ENCODE data around the gene IRF2.

DNA sequence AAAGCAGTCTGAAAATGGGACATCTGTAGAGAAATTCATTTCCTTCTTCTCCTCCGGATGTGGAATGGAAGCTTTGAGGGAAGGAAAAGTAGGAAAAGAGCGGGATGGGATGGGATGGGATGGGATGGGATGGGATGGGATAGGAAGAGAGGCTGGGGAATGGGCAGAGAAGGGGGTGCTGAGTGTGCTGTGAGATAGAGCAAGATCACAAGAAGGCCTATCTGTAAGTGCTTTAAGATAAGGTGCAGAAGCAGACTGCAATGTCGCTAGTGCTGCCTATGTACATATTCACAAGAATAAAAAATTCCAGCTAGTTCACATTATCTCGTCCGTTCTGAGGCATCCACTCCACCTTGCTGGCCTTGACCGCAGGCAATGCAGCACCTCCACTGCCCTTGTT lies 86.2 kb downstream of the IRF2 start:
- TF ChIP-seq EP300 (conservative IDR thresholded peaks at IDR 0.05; ENCODE audit: poor library complexity, severe bottlenecking) (no peak), EZH2 (IDR thresholded peaks at IDR 0.05; ENCODE audit: borderline replicate concordance, insufficient read depth, low read length, poor library complexity, severe bottlenecking) (no peak), RAD21 (conservative IDR thresholded peaks at IDR 0.05) (no peak), TAF1 (IDR thresholded peaks at IDR 0.05; ENCODE audit: low read depth) (no peak)
- TF ChIP-seq, protein P1, sequence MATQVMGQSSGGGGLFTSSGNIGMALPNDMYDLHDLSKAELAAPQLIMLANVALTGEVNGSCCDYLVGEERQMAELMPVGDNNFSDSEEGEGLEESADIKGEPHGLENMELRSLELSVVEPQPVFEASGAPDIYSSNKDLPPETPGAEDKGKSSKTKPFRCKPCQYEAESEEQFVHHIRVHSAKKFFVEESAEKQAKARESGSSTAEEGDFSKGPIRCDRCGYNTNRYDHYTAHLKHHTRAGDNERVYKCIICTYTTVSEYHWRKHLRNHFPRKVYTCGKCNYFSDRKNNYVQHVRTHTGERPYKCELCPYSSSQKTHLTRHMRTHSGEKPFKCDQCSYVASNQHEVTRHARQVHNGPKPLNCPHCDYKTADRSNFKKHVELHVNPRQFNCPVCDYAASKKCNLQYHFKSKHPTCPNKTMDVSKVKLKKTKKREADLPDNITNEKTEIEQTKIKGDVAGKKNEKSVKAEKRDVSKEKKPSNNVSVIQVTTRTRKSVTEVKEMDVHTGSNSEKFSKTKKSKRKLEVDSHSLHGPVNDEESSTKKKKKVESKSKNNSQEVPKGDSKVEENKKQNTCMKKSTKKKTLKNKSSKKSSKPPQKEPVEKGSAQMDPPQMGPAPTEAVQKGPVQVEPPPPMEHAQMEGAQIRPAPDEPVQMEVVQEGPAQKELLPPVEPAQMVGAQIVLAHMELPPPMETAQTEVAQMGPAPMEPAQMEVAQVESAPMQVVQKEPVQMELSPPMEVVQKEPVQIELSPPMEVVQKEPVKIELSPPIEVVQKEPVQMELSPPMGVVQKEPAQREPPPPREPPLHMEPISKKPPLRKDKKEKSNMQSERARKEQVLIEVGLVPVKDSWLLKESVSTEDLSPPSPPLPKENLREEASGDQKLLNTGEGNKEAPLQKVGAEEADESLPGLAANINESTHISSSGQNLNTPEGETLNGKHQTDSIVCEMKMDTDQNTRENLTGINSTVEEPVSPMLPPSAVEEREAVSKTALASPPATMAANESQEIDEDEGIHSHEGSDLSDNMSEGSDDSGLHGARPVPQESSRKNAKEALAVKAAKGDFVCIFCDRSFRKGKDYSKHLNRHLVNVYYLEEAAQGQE (IDR thresholded peaks at IDR 0.05; ENCODE audit: borderline replicate concordance), result no peak
- TF ChIP-seq, protein P2, sequence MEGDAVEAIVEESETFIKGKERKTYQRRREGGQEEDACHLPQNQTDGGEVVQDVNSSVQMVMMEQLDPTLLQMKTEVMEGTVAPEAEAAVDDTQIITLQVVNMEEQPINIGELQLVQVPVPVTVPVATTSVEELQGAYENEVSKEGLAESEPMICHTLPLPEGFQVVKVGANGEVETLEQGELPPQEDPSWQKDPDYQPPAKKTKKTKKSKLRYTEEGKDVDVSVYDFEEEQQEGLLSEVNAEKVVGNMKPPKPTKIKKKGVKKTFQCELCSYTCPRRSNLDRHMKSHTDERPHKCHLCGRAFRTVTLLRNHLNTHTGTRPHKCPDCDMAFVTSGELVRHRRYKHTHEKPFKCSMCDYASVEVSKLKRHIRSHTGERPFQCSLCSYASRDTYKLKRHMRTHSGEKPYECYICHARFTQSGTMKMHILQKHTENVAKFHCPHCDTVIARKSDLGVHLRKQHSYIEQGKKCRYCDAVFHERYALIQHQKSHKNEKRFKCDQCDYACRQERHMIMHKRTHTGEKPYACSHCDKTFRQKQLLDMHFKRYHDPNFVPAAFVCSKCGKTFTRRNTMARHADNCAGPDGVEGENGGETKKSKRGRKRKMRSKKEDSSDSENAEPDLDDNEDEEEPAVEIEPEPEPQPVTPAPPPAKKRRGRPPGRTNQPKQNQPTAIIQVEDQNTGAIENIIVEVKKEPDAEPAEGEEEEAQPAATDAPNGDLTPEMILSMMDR (IDR thresholded peaks at IDR 0.05; ENCODE audit: poor library complexity, severe bottlenecking), result no peak
